K562 (cell line): ENCODE results near the gene CCDC183. TPM values are rescaled to one million over a fixed set of nuclear protein-coding genes. Genes with fewer than 3 reads are reported as not detected.

Source experiments
- ATAC-seq: fragments of 200-7000 bp; cut with Tn5 transposase; 3 replicates; pipeline ENCODE4 v1.9.1; 2020; ENCODE audit warnings: moderate library complexity
- BruUV-seq: library from RNA; stranded (reverse); fragments of 400-500 nt; replicated peaks from 2 replicates; lab custom pipeline; 2021; lab: Mats Ljungman, UMichigan
- CTCF ChIA-PET: fragments of 300-600 bp; formaldehyde crosslinking; extraction: SDS; loops from one replicate; lab custom pipeline; 2021; ENCODE audit warnings: low intra/inter-chr PET ratio; lab: Yijun Ruan, JAX
- POLR2A ChIA-PET: fragments of 300-600, 350-650 bp; sonication (Branson Sonifier 250); formaldehyde crosslinking; extraction: SDS; loops from one replicate; lab custom pipeline; 2021; ENCODE audit warnings: antibody characterized with exemption, inconsistent platforms; lab: Yijun Ruan, JAX
- DNase-seq, 4 experiments: peaks; one replicate each; pipeline versions ENCODE4 v3.0.0 to v3.0.0-alpha.2; 2011 to 2018; ENCODE audit warnings: low spot score in 3 of 4, mixed read lengths in 3 of 4; ENCODE audit errors: extremely low read depth in 1 of 4
- FAIRE-seq: peaks from 2 replicates; lab custom pipeline; 2011; peaks lifted over from hg19 to GRCh38; lab: Jason Lieb, UNC
- H2AFZ ChIP-seq: 2 replicates; pipeline ENCODE4 v1.6.0; 2011; ENCODE audit warnings: low read depth, low read length, control low read depth, inconsistent platforms
- H3K27ac ChIP-seq: fragments of 200-600 bp; 3 replicates; pipeline ENCODE4 v1.8.0; 2011; ENCODE audit warnings: low read depth, mild to moderate bottlenecking, control low read depth, inconsistent platforms, low read length, moderate library complexity, mixed read lengths; ENCODE audit errors: extremely low read depth
- H3K27me3 ChIP-seq, 2 experiments: fragments of 300-600 bp in 1 of 2; 2 replicates in 1 of 2; 3 replicates in 1 of 2; pipeline versions ENCODE4 v1.6.0 to v1.8.0; 2011; ENCODE audit warnings: inconsistent platforms in 2 of 2, low read length in 2 of 2, mild to moderate bottlenecking in 1 of 2, mixed read lengths in 1 of 2, moderate library complexity in 1 of 2; ENCODE audit not compliant: control insufficient read depth in 2 of 2, insufficient read depth in 2 of 2
- H3K36me3 ChIP-seq: fragments of 300-600 bp; 3 replicates; pipeline ENCODE4 v1.8.0; 2011; ENCODE audit warnings: mild to moderate bottlenecking, low read length, inconsistent platforms; ENCODE audit not compliant: control insufficient read depth, insufficient read depth
- H3K4me1 ChIP-seq, 2 experiments: fragments of 200-600 bp in 1 of 2; replicated peaks in 1 of 2; 2 replicates in 1 of 2; 3 replicates in 1 of 2; pipeline versions ENCODE4 v1.5.1 to v1.8.0; 2011; ENCODE audit warnings: inconsistent platforms in 2 of 2, low read length in 2 of 2, mild to moderate bottlenecking in 1 of 2, mixed read lengths in 1 of 2, moderate library complexity in 1 of 2; ENCODE audit not compliant: control insufficient read depth in 2 of 2, insufficient read depth in 2 of 2
- H3K4me2 ChIP-seq: 2 replicates; pipeline ENCODE4 v1.6.1; 2011; ENCODE audit warnings: low read length, control low read depth, inconsistent platforms, mixed read lengths; ENCODE audit not compliant: insufficient read depth
- H3K4me3 ChIP-seq: fragments of 200-600 bp; sonication (generic), shearing (Covaris generic); 2 replicates; pipeline ENCODE4 v1.5.1; 2016; ENCODE audit warnings: control low read depth, inconsistent platforms
- H3K79me2 ChIP-seq: fragments of 200-600 bp; 3 replicates; pipeline ENCODE4 v1.8.0; 2011; ENCODE audit warnings: low read length, inconsistent platforms; ENCODE audit not compliant: control insufficient read depth, insufficient read depth
- H3K9ac ChIP-seq, 2 experiments: 2 replicates each; pipeline versions ENCODE4 v1.6.0 to v1.6.1; 2011; ENCODE audit warnings: low read depth in 2 of 2, low read length in 2 of 2, control low read depth in 1 of 2, inconsistent platforms in 1 of 2, mild to moderate bottlenecking in 1 of 2, mixed read lengths in 1 of 2; ENCODE audit not compliant: insufficient read depth in 1 of 2
- H3K9me1 ChIP-seq: one replicate; pipeline ENCODE4 v1.6.0; 2011; ENCODE audit warnings: inconsistent platforms, mild to moderate bottlenecking, low read length, moderate library complexity; ENCODE audit not compliant: control insufficient read depth, insufficient read depth
- H3K9me3 ChIP-seq: replicated peaks from 2 replicates; pipeline ENCODE4 v1.5.1; 2011; ENCODE audit warnings: low read depth, low read length, inconsistent platforms; ENCODE audit not compliant: control insufficient read depth, insufficient read depth
- H4K20me1 ChIP-seq: replicated peaks from 2 replicates; pipeline ENCODE4 v1.6.1; 2011; ENCODE audit warnings: low read length, inconsistent platforms, mixed read lengths; ENCODE audit not compliant: control insufficient read depth, insufficient read depth
- KDM5B ChIP-seq: fragments of 200-600 bp; sonication (generic); IDR thresholded peaks from 2 replicates; pipeline ENCODE4 v1.6.1; 2012; ENCODE audit warnings: low read depth, mild to moderate bottlenecking, moderate library complexity, low read length, control low read depth, inconsistent platforms; ENCODE audit not compliant: insufficient replicate concordance
- NELFE ChIP-seq: IDR thresholded peaks from 2 replicates; pipeline ENCODE4 v1.6.1; 2011; ENCODE audit warnings: mild to moderate bottlenecking; ENCODE audit not compliant: insufficient read depth, insufficient read length
- USF1 ChIP-seq: sonication (generic); formaldehyde crosslinking; IDR thresholded peaks from 2 replicates; pipeline ENCODE4 v1.9.0; 2022; ENCODE audit warnings: mild to moderate bottlenecking, missing genetic modification reagents
- WGBS: fragments of 100-300 bp; shearing (Covaris generic); methylation state at CpG from one replicate; pipeline ENCODE4 v1.1.6; 2016; ENCODE audit warnings: low coverage, mixed read lengths; ENCODE audit not compliant: insufficient coverage; ENCODE audit errors: missing lambda C conversion rate; 5-methylcytosine and 5-hydroxymethylcytosine counted together
- in situ Hi-C: fragments of 300-500 bp; cut with MboI; formaldehyde crosslinking; loops from 4 replicates; pipeline ENCODE4 v1.15.0; 2018; ENCODE audit warnings: inconsistent platforms, mixed read lengths
- intact Hi-C: fragments of 100-400 bp; cut with micrococcal nuclease; formaldehyde crosslinking; loops from 2 replicates; pipeline ENCODE4 v1.14.2; 2022
- polyA plus RNA-seq, 8 experiments: library from polyadenylated mRNA; depleted of rRNA in 4 of 8; stranded (reverse) in 5 of 8; unstranded in 3 of 8; fragments of >200 nt; fragmentation: Nextera tagmentation in 2 of 8; fragmentation: Illumina TruSeq in 1 of 8; extraction: Ambion mirVana in 2 of 8; extraction: Trizol in 1 of 8; gene quantifications; 2 replicates each; pipeline versions ENCODE4 v1.2.1 to v1.2.3, GENCODE V29; 2011 to 2014; ENCODE audit warnings: inconsistent platforms in 1 of 8, missing spikeins in 1 of 8
- total RNA-seq, 7 experiments: library from RNA; depleted of rRNA in 6 of 7; stranded (reverse); fragments of >200 nt in 6 of 7; fragmentation: Illumina TruSeq in 2 of 7; extraction: Trizol in 2 of 7; gene quantifications; 2 replicates each; pipeline versions ENCODE4 v1.2.1 to v1.2.3, GENCODE V29; 2011 to 2021; ENCODE audit warnings: low replicate concordance in 1 of 7

The CCDC183 gene
- total and polyA plus RNA-seq, 9 of the 15 experiments (the other 6 are each of a cell fraction or from before 2014, with no cell fraction given), result 0.21 to 0.60 (median 0.29) TPM; not detected in 4

GRCh38 chr9:136792321-136793085, 3.6 kb upstream of the CCDC183 start:
- no peak for FAIRE-seq
- TF ChIP-seq NELFE (no peak), KDM5B (peak; percentile 32), USF1 (CRISPR knock-in tag) (0 out of 2 replicates have a peak, but pooled peaks have one; percentile 19)
- no peak overlapping the region for H2AFZ ChIP-seq
- peak overlapping the region; percentile 99 for H3K4me2 ChIP-seq
- no peak for ATAC-seq
- H3K27me3 ChIP-seq, result no peaks in the 10 kb centered on the region
- H3K4me3 ChIP-seq, result peak overlapping the region; percentile 58
- peaks cover 61% of the 10 kb centered on the region in 2 experiments for H3K4me1 ChIP-seq
- H4K20me1 ChIP-seq, result peaks cover 5% of the 10 kb centered on the region; the same call in 1 of the 2 replicates
- in situ Hi-C loops (loop anchor here (25.0 kb wide), 1 partner anchor 445 kb away; the partner anchor contains the start of genes CYSRT1, RNF224, SLC34A3 and TUBB4B), intact Hi-C loops (no loop called here)
- H3K9me1 ChIP-seq, result peaks cover 4% of the 10 kb centered on the region
- DNase-seq, result no peak
- peak overlapping the region; percentile 86 to 93 for H3K9ac ChIP-seq
- H3K79me2 ChIP-seq, result peaks cover 19% of the 10 kb centered on the region
- H3K9me3 ChIP-seq, result no peaks in the 10 kb centered on the region
- peaks cover 18% of the 10 kb centered on the region; the same call in 1 of the 3 replicates for H3K36me3 ChIP-seq
- WGBS, result 72% methylated on average over 14 of the region's 15 CpGs
- BruUV-seq, result no TSS peak
- ChIA-PET CTCF (interaction anchor here (0.9 to 1.9 kb wide), 2 partner anchors 49 to 237 kb away, joined by 3 to 7 read pairs; partner anchors contain the start of gene AJM1), POLR2A (interaction anchor here (2.8 kb wide), 1 partner anchor 15 kb away, joined by 14 read pairs; the partner anchor contains the start of gene RABL6)
- H3K27ac ChIP-seq, result peak overlapping the region; percentile 79
